ENCODE measurements around the gene PPP1CA. TPM values are rescaled to one million over a fixed set of nuclear protein-coding genes. Genes with fewer than 3 reads are reported as not detected.
A peak's percentile ranks its signal among the peaks of the same experiment; 100 is the strongest.

Gene PPP1CA
- total RNA-seq, 3 donors from 2014 or later = 130 to 239 (median 209) TPM

DNA sequence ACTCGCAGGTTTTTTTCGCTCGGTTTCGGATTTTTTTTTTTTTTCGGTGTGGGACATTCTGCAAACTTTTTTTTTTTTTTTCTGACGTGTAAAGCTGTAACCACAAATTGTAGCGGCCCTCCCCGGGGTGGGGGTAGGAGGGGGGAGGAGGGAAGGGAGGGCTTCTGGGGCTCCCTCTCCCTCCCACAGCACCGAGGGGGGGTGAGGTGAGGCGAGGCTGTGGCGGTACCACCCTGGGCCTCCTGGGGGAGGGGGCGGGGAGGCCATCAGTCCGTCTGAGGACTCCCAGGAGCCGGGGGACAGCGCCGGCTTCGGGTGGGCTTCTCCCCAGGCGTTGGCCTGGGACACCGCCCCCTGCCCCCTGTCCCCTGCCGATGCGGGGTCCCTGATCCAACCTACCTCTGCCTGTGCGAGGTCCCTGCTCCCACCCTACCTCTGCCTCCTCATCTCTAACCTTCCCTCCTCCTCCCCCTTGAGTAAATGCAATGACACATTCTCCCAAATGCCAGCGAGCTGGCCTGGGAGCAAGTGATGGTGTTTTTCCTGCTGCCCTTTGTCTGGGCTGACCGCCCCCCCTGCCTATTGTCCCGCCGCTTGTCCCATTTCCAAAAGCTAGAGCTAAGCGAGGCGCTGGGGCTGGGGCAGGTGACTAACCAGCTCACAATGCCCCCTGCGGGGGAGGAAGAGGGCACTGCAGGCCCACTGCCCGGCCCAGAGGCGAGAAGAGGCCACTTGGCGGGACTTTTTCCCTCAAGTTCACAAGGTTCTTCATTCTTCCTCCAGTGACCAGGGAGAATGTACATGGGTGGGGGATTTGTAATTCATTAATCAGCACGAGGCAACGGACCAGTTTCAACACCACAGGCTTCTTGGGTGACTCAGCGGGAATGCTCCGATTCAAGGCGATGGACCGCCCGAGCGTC lies 27.7 kb downstream of the PPP1CA start:
- peaks cover 27% of the 10 kb centered on the region for H3K4me1 ChIP-seq (ENCODE audit: low read depth)
- intact Hi-C loops (cut with DNase I, micrococcal nuclease) = no loop called here
- H3K4me3 ChIP-seq = no peak overlapping the region
- no peaks in the 10 kb centered on the region for H3K9me3 ChIP-seq
- DNase-seq (peak; percentile 76 to 90 (median 83)), ATAC-seq (peak; percentile 59)
- TF ChIP-seq CTCF (IDR thresholded peaks at IDR 0.05) = peak; percentile 37
- H3K36me3 ChIP-seq (ENCODE audit: low read depth) = no peaks in the 10 kb centered on the region

GRCh38 chr11:67372993-67373647 lies 28.5 kb downstream of the PPP1CA start, which contains the start of gene CLCF1:
TSS of gene CLCF1 (minus strand) at chr11:67373598. CDS start at chr11:67373539, 59 bp downstream.
- ATAC-seq (peak; percentile 62), DNase-seq (peak; percentile 65 to 83 (median 81))
- intact Hi-C loops (cut with DNase I, micrococcal nuclease) = no loop called here
- Histone ChIP-seq H3K4me1 (ENCODE audit: low read depth) (peaks cover 27% of the 10 kb centered on the region), H3K4me3 (peak within 1 kb of the TSS; percentile 57), H3K9me3 (no peaks in the 10 kb centered on the region), H3K36me3 (ENCODE audit: low read depth) (no peaks in the 10 kb centered on the region)
- no peak for TF ChIP-seq CTCF (IDR thresholded peaks at IDR 0.05)

- intact Hi-C loops (cut with DNase I, micrococcal nuclease) = no loop called here
- peak overlapping the region; percentile 57 for H3K4me3 ChIP-seq
- H3K9me3 ChIP-seq = no peaks in the 10 kb centered on the region
- ATAC-seq (peak; percentile 45), DNase-seq (peak in 2 of 3 donors; percentile 42 to 71)
- H3K36me3 ChIP-seq (ENCODE audit: low read depth) = no peaks in the 10 kb centered on the region
- no peak for TF ChIP-seq CTCF (IDR thresholded peaks at IDR 0.05)
- H3K4me1 ChIP-seq (ENCODE audit: low read depth) = peaks cover 27% of the 10 kb centered on the region
Observed at GRCh38 chr11:67372321-67372992, 29.2 kb downstream of the PPP1CA start.

- Histone ChIP-seq H3K4me3 (no peak overlapping the region), H3K36me3 (ENCODE audit: low read depth) (no peaks in the 10 kb centered on the region), H3K4me1 (ENCODE audit: low read depth) (peaks cover 28% of the 10 kb centered on the region), H3K9me3 (no peaks in the 10 kb centered on the region)
- intact Hi-C loops (cut with DNase I, micrococcal nuclease) = no loop called here
- DNase-seq (peak in 1 of 3 donors; percentile 59), ATAC-seq (peak; percentile 11)
- no peak for TF ChIP-seq CTCF (IDR thresholded peaks at IDR 0.05)
Observed at GRCh38 chr11:67371911-67372320, 29.7 kb downstream of the PPP1CA start.

GRCh38 chr11:67371189-67371910 lies 30.3 kb downstream of the PPP1CA start:
- H3K4me3 ChIP-seq = no peak overlapping the region
- H3K36me3 ChIP-seq (ENCODE audit: low read depth) = no peaks in the 10 kb centered on the region
- DNase-seq (peak in 1 of 3 donors; percentile 52), ATAC-seq (peak; percentile 32)
- intact Hi-C loops (cut with DNase I, micrococcal nuclease) = no loop called here
- H3K9me3 ChIP-seq = no peaks in the 10 kb centered on the region
- peaks cover 34% of the 10 kb centered on the region for H3K4me1 ChIP-seq (ENCODE audit: low read depth)
- peak; percentile 21 for TF ChIP-seq CTCF (IDR thresholded peaks at IDR 0.05)
